GM18517 (cell line): ENCODE measurements around the gene UGT1A4.
"Not testable (repeated sequence)": the region's sequence is repeated elsewhere in the genome, so short reads cannot be mapped to it uniquely, and the experiment has no call there.

Experiments
- ATAC-seq: cut with Tn5 transposase; IDR thresholded peaks from one replicate; pipeline ENCODE4 v1.9.1; 2021; ENCODE audit warnings: mild to moderate bottlenecking, moderate library complexity; ENCODE audit not compliant: unreplicated experiment

UGT1A4 gene

DNA sequence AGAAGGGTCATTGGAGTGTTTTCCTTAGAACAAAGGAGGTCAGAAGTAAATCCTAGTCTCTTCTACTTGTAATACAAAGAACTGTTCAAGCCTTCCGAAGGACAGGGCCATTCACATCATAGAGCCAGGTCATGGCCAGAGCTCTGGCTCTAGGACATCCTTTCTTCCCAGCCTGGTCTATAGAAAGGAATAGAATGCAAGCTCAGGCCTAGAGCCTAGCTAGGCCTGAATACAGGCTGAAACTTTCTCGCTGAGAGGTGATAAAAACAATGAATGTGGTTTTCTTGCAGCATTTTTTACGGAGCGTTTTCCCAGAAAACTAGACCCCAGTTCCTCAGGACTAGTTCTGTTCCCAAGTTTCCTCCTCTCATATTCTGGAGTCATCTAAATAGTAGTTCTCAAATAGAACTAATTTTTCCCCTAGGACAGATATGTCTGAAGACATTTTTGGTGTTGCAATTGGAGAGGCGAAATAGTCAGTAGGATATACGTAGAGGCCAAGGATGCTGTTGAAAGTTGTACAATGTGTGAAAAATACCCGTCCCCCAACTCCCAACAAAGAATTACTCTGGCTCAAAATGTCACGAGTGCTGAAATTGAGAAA is 19.0 kb upstream of the UGT1A4 start:
- ATAC-seq: no peak

DNA sequence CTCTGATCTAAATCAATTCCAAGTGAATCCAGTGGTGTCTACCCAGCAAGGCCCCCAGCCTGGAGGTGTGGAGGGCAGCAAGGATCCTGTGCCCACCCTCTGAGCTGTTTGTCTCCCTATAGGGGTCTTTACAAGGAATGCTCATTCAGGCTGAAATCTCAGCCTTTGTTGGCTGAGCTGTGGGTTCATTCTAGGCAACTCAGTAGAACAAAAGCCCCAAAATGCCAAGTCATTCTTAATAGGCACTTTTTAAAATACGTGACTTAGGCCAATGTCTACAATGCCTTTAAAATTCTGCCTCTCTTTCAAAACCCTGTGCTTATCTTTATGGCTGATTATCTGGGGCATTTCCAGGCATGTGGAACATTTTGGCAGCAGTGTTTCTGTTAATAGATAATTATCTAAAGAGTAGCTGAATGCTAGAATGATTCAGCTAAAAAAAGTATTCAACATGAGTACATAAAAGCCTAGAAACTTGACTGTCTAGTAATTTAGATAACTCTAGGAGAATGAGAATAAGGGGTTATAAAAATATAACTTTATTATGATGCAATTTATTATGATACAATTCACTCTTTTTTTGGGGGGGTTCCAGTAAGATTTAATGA is 18.4 kb upstream of the UGT1A4 start:
- ATAC-seq: no peak

DNA sequence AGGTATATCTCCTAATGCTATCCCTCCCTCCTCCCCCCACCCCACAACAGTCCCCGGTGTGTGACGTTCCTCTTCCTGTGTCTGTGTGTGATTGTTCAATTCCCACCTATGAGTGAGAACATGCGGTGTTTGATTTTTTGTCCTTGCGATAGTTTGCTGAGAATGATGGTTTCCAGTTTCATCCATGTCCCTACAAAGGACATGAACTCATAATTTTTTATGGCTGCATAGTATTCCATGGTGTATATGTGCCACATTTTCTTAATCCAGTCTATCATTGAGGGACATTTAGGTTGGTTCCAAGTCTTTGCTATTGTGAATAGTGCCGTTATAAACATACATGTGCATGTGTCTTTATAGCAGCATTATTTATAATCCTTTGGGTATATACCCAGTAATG is 17.7 kb upstream of the UGT1A4 start:
- ATAC-seq: not testable (repeated sequence)

DNA sequence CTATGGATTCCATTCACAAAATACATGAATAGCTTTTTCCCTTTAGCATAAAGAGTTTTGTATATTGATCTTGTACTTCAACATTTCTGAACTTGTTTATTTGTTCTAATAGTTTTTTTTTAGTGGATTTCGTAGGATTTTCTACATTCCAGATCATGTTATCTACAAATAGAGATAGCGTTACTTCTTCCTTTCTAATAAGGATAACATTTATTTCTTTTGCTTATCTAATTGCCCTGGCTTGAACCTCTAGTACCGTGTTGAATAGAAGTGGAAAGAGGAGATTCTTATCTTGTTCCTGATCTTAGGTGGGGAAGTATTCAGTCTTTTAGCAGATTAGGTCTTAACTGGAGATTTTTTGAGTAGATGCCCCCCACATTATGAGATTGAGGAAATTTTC is 16.3 kb upstream of the UGT1A4 start:
- ATAC-seq: no peak

DNA sequence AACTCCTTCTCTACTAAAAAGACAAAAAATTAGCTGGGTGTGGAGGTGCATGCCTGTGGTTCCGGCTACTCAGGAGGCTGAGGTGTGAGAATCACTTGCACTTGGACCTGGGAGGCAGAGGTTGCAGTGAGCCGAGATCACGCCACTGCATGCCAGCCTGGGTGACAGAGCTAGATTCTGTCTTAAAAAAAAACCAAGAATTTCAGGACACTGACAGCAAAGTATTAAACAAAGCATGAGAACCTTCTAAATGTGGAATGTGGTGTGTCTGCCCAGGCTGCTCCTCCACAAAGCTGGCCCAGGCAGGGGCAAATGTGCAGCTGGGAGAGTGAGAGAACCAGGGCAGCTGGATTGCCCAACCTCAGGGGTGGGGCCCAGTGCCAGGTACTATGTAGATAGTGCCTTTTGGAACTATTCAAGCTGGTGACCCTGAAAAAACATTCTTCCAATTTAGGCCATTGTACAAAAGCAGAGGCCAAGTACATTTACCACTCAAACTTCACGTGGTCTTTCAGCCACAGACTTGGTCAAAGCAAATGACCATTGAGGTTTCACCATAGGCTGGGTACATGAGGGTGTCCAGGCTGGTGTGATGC is 12.5 kb upstream of the UGT1A4 start:
- ATAC-seq: no peak

DNA sequence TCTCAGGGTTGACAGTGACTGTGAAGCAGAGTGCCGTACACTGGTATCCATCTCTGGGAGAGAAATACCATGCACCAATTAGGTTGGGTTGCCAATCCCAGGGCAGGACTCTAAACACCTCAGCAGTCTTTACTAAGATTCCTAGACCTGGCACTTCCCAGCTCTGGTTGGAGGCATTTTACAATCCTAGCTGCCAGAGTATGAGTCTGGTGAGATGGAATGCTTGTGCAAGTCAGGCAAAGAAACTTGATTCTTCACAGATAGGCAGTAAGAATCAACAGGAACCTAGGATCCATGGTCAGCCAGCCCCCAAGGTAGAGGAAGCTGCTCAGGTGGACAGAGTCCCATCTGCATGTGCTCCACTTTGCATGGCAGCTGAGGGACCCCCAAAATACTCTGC is 11.8 kb upstream of the UGT1A4 start:
- ATAC-seq: no peak

DNA sequence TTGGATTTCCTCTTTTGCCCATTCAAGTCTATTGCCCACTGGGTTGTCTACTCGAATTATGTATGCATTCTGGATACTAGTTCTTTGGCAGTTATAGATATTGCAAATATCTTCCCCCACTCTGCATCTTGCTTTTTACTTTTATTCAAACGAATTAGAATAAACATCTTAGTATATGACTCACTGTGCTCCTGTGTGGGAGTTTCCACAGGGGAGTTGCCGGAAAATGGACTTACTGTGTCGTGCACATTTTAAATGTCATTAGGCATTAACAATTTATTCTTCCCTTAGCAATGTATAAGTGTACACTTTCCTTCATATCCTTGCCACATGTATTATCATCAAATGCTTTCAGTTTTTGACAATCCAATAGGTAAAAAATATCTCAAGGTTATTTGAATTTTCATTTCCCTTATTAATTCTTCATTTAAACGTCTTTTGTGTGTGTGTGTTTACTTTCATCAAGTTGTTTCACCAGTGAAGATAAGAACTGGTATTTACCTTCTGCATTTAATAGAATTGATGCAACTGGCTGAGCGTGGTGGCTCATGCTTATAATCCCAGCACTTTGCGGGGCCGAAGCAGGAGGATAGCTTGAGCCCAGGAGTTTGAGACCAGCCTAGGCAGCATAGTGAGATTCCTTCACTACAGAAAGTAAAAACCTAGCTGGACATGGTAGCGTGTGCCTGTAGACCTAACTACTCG is 10.4 kb upstream of the UGT1A4 start:
- no peak for ATAC-seq

DNA sequence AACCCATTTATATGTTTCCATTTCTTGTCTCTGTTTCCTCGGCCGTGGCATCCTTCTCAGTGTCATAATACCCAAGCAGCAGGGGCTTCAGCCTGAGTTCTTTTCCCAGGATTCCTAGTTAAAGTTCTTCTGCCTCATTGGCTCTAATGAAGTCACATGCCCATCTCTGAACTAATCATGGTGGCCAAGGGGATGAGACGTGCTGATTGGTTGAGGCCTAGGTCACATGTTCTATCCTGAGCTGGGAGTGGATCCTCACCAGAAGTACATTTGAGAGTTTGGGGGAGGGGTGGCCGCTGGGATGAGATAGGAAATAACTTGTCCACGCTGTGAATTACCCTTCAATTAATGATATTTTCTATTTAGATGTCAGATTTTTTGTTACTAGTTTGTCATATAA is 9.6 kb upstream of the UGT1A4 start:
- no peak for ATAC-seq

DNA sequence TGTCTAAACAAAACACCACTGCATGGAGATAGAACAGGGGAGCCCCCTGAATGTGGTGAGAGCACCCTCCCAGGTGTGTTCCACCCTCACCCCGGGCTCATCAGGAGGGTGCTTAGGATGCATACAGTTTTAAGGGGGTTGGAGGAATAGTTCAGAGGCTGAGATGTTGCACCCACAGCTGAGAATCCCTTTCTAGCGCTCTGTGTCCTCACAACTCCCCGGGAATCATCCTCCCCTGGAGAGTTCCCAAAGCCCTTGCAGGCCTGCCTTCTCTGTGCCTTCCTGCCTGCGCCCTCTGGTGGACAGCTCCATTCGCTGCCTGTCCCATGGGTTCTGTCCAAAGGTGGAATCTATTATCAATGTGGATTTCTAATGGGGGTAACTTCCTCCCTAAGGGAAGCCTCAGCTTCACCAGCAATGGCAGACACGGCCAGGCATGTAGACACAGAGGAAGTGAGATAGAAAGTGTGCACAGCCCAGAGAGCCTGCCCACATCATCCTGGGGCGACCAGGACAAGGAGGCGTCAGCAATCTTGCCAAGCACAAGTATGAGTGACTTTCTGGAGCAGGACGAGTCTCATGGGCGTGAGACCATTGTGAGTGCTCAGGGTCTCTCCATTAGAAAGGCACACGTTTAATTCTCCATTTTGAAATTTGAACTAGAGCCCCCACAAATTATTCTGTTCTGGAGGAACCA is 7.1 kb upstream of the UGT1A4 start:
- no peak for ATAC-seq

DNA sequence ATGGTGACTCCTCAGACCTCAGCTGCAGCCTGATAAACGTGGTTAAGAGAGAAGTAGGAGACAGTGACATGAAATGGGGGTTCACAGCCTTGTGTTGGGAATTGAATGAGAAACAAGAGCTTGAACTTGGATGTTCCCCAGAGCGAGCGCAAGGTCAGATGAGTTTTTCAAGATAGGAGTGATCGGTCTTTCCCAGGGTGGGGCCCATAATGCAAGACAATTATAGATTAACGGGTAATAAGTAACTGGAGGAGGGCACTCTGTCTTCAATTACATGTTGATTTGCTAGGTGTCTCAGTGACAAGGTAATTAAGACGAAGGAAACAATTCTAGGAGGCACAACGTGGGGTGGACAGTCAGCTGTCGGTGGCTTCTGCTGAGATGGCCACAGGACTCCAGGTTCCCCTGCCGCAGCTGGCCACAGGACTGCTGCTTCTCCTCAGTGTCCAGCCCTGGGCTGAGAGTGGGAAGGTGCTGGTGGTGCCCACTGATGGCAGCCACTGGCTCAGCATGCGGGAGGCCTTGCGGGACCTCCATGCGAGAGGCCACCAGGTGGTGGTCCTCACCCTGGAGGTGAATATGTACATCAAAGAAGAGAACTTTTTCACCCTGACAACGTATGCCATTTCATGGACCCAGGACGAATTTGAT is 5.8 kb upstream of the UGT1A4 start, which contains the start of gene UGT1A5:
TSS of gene UGT1A5 (plus strand) at position 297 of the 651 bp plus-strand sequence. CDS start at position 382, 85 bp downstream.
- no peak for ATAC-seq

DNA sequence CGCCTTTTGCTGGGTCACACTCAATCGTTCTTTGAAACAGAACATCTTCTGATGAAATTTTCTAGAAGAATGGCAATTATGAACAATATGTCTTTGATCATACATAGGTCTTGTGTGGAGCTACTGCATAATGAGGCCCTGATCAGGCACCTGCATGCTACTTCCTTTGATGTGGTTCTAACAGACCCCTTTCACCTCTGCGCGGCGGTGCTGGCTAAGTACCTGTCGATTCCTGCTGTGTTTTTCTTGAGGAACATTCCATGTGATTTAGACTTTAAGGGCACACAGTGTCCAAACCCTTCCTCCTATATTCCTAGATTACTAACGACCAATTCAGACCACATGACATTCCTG is 5.3 kb upstream of the UGT1A4 start:
- ATAC-seq: no peak

DNA sequence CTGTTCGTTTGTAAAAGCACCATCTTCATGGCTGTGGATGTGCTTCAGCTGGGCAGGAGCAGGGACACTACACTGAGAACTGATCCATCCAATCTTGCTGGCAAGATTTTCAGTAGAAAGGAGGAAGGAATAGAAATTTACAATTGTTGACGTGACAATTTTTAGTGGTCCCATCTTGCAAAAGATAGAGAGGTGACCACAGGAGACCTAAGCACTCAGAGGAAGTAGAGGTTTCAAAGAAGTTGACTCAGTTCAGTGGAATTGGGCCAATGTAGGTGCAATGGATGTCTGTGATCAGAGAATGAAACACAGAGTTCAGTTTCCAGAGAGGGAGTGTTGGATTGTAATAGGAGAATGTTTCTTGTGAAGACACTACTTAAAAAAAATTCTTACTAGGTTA is 4.4 kb upstream of the UGT1A4 start:
- ATAC-seq: no peak

DNA sequence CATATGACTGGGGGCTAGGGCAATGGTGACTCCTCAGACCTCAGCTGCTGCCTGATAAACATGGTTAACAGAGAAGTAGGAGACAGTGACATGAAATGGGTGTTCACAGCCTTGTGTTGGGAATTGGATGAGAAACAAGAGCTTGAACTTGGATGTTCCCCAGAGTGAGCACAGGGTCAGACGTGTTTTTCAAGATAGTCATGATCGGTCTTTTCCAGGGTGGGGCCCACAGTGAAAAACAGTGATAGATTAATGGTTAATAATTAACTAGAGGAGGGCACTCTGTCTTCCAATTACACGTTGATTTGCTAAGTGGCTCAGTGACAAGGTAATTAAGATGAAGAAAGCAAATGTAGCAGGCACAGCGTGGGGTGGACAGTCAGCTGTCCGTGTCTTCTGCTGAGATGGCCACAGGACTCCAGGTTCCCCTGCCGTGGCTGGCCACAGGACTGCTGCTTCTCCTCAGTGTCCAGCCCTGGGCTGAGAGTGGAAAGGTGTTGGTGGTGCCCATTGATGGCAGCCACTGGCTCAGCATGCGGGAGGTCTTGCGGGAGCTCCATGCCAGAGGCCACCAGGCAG is 10.3 kb downstream of the UGT1A4 start, which contains the start of gene UGT1A3:
TSS of gene UGT1A3 (plus strand) at position 320 of the 579 bp plus-strand sequence. CDS start at position 405, 85 bp downstream.
- no peak for ATAC-seq

DNA sequence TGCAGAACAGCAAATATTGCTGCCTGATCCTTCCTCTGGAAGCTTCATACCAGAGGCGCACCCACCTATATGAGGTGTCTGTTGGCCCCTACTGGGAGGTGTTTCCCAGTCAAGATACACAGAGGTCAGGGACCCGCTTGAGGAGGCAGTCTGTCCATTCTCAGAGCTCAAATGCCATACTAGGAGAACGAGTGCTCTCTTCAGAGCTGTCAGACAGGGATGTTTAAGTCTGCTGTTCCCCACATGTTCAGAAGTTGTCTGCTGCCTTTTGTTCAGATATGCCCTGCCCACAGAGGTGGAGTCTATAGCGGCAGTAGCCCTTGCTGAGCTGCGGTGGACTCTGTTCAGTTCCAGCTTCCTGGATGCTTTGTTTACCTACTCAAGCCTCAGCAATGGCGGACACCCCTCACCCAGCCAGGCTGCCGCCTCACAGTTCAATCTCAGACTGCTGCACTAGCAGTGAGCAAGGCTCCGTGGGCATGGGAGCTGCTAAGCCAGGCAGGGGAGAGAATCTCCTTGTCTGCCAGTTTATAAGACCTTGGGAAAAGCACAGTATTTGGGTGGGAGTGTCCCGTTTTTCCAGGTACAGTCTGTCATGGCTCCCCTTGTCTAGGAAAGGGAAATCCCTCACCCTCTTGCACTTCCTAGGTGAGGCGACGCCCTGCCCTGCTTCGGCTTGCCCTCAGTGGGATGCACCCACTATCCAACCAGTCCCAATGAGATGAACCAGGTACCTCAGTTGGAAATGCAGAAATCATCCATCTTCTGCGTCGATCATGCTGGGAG is 18.5 kb downstream of the UGT1A4 start:
- ATAC-seq: not testable (repeated sequence)

DNA sequence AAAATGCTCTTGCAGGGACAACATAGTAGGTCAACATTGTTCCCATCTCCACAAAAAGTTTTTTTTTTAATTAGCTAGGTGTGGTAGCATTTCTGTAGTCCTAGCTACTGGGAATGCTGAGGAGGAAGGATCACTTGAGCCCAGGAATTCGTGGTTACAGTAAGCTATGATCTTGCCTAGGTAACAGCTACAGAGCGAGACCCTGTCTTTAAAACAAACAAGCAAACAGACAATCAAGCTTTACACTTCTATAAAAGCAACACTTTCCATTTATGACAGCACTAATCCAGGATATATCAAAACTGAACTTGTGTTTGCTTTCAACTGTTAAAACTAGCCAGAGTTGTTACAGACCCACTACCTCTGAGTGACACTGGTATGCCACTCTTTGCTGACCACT is 22.3 kb downstream of the UGT1A4 start:
- ATAC-seq: no peak

DNA sequence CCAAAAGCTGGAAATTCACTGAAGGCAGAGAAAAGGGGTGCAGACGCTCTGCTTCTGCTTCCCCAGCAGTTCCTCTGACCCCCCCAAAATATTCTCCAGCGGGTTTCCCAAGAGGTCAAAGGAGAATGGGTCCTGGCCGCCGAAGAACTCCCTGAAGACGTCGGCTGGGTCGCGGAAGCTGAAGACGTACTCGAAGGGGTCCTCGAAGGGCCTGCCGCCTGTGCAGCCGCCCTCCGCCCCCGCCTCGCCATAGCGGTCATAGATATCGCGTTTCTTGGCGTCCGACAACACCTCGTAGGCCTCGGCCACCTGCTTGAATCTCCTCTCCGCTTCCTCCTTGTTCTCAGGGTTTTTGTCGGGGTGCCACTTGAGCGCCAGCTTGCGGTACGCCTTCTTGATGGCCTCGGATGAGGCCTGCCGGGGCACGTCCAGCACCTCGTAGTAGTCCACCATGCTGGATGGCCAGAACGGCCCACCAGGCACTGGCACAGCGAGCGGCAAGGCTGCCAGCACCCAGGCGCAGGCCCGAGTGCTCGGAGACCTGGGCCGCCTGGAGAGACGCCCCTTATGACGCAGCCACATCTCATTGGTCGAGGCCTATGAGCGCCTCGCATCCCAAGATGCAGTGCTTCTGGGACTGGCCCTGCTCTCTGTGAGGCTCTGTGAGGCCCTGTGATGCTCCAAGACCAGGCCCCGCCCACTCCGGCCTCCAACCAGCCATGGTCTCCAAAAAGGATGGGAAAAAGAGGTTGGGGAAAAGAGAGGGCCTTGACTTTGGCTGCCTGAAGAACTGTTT is 25.1 kb downstream of the UGT1A4 start:
- no peak for ATAC-seq

DNA sequence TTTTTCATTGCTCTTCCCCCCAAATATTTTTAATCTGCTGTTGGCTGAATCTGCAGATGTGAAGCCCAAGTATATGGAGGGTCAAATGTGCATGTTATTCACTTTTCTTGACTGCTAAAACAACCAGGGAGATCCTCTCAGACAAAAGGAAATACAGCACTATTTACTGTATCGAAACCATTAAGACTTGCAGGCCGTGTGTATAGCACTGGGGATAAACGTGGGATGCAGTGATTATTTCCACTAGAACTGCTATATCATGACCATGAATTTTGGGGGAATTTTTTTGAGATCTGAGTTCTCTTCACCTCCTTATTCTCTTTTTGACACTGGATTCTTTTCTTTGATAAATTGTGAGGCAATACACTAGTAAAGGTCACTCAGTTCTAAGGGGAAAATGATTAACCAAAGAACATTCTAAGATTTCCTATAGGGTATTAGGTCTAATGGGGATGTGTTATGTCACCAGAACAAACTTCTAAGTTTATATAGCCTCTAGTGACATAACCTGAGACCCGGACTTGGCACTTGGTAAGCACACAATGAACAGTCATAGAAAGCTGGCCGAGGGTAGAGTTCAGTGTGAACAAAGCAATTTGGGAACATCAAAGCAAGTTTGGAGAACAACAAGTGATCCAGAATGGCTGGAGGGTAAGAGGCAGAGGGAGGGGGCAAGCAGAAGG is 26.7 kb downstream of the UGT1A4 start:
- ATAC-seq: no peak

DNA sequence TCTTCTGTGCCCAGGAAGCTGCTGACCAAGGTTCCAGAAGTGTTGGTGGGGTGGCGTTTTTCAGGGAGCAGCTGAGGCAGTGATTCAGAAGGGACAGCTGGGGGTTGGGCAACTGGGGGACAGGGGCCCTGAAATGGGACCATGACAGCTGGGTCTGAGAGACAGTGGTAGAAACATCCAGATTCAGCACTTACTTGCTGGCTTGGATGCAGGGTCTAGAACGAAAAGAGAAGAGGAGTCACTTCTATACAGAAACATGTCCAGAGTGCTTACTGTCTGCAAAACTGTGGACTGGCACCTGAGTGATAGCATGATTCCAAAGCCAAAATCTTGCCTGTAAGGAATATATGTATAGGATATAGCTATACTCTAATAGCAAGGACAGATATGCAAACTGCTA is 27.3 kb downstream of the UGT1A4 start:
- ATAC-seq: not testable (repeated sequence)
